IPS DF 4.7 (cell line): Measurements from ENCODE around the gene PTPN18.

Experiments used
- DNase-seq: peaks from one replicate; pipeline ENCODE4 v3.0.0-alpha.2; 2013; ENCODE audit warnings: low spot score; ENCODE audit errors: extremely low read depth

Gene PTPN18

DNA sequence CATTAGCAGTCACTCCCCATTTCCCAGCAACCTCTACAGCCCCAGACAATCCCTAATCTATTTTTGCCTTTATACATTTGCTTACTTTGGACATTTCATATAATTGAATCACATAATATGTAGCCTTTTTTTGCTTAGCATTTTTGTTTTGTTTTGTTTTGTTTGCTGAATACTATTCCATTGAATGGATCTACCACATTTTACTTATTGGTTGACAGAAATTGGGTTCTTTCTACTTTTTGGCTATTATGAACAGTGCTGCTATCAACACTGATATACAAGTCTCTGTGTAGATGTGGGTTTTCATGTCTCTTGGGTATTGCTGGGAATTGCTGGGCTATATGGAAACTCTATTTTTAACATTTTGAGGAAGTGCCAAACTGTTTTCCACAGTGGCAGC is 7.6 kb downstream of the PTPN18 start:
- DNase-seq = no peak

DNA sequence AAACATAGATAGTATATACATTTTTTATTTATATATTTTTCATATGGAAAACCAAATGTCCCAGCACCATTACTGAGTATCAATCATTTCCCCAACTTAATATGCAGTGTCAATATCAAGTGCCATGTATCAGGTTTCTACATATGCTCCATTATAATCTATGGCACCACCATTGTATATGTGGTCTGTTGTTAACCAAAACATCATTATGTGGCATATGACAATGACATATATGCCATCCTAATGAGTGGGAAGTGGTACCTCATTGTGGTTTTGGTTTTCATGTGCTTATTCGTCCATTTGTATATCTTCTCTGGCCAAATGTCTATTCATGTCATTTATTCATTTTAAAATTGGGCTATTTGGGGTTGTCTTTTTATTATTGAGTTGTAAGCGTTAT is 9.2 kb downstream of the PTPN18 start:
- DNase-seq = no peak

- DNase-seq = no peak
Measured at GRCh38 chr2:130365963-130366362, 10.1 kb downstream of the PTPN18 start.

GRCh38 chr2:130366720-130367119 is 10.9 kb downstream of the PTPN18 start:
- no peak for DNase-seq

- DNase-seq = no peak
Measured at GRCh38 chr2:130368786-130369185, 12.9 kb downstream of the PTPN18 start.

DNA sequence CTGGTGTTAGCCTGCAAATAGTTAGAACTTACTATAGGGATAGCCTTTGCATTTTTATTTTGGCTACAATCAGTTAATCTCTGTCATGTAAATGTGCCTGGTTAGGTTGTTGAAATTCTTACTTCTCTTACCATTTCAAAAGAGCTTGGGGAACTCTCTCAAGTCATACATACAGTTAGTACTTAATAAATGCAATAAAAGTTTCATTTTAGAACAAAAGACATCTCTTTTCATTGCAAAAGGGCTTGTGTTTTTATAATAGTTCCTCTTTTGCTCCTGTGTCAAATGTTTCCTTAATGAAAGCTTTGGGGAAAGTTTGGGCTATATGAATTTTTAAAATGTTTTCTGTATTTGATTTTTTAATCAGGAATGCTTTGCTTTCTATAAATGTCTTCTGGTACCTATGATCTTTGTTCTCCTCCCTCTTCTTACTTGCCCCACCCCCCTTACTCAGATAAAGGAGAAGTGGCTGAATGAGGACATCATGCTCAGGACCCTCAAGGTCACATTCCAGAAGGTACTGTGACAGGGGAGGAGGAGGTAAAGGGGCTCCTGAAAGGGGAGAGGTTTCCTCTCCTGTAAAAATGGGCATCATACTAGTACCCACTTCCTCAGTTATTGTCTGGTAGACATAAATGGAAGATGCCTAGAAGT is 13.6 kb downstream of the PTPN18 start:
- no peak for DNase-seq

- no peak for DNase-seq
Measured at GRCh38 chr2:130369965-130370341, 14.1 kb downstream of the PTPN18 start.

- DNase-seq = no peak
Measured at GRCh38 chr2:130370490-130370889, 14.6 kb downstream of the PTPN18 start.

DNA sequence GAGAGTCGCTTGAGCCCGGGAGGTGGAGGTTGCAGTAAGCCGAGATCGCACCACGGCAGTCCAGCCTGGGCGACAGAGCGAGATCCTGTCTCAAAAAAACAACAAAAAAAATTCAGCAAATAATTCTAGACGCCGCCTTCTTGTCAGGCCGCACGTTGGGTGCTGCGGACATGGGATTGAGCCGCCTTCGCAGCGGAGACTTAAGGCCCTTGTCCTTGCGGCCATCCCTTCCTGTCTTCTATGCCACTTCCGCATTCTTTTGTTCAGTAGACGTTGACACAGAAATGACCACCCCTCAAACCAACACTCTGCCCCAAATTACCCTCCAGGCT is 15.8 kb downstream of the PTPN18 start:
- no peak for DNase-seq

- DNase-seq = no peak
Measured at GRCh38 chr2:130372055-130372832, 16.4 kb downstream of the PTPN18 start.

DNA sequence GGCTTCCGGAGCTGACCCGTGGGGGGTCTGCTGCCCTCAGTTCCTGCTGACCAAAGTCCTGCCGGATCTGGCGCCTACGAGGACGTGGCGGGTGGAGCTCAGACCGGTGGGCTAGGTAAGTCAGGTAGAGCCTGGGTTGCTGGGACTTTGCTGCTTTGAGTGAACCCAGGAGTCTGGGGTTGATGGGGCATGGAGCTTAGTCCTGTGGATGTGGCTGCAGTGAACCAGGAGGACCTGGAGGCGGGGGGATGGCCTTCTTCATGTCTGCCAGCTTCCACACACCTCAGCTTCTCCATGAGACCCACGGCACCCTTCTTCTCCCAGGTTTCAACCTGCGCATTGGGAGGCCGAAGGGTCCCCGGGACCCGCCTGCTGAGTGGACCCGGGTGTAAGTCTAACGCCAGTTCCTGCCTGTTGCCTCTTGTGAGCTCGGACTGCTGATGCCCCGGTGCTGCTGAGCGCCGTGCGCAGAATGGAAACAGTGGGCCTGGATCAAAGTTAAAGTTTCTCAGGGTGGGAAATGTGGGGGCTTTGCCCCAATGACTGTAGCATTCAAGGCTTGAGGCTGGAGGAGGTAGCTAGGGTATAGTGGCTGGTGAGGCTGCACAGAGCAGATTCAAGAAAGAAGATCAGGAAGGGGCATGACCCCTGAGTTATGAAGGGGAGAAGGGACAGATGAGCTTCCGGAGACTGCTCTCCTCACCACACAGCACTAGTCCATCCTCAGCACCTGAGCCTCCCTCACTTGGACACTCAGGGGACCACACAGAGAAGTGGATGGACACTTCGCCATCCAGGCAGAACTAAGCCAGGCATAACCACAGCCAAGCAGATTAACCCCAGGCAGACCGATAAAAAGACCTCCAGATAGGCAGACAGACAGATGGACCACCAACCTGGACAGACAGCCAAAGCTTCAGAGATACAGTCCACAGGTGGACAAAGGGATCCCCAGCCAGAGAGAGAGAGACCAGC is 17.3 kb downstream of the PTPN18 start:
- DNase-seq = no peak

DNA sequence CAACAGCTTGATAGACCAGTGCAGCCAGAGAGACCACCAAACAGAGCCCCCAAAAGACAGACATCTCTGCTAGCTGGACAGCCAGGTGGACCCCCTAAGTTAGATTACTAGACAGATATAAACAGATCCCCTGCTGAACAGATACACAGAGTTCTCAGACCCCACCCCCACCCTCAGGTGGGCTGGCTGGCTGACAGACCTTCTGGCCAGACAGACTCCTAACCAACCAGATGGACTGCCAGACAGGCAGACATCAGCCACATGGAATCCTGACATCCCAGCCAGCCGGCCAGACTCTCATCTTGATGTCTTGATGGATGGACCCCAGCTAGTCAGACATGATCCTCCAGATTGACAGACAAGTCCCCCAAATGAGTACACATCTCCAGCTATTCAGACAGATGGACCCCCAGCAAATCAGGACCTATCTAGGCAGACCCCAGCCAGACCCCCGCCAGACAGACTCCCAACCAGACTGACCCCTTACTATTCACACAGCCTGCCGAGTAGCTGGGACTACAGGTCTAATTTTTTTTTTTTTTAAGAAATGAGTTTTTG is 18.0 kb downstream of the PTPN18 start:
- no peak for DNase-seq

DNA sequence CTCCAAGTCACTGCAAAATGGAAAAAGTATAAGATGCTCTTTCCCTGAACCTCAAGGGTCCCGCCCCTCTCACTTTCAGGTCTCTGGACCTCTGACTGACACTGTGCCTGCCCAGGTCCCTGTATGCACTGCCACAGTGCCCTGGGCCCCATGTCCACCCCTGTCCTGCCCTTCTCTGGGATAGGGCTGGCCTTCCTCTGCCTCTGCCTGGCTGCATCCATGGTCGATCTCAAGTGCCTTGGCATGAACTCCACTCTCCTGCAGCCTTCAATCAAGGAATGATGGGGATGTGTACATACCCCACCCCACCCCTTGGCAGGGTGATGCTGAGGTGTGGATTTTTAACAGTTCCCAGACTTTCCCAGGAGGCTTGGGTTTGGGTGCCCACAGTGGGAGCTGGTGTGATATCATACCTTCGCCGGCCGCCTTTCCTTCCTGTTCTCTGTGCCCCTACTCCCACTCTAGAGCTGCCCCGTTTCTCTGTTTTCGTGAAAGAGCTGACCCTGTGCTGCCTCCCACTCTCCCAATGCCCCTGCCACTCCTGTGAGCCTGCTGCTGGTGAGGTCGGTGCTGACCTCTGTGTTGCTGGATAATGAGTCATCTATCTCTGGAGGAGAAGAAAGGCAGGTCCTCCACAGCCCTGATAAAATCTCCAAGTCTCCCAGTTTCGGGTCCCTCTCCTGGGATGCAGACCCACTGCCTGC is 18.9 kb downstream of the PTPN18 start:
- DNase-seq = no peak

- DNase-seq = no peak
Measured at GRCh38 chr2:130375291-130376266, 19.7 kb downstream of the PTPN18 start.

- DNase-seq = no peak
Measured at GRCh38 chr2:130376433-130377293, 20.8 kb downstream of the PTPN18 start.

- DNase-seq = no peak
Measured at GRCh38 chr2:130377491-130377890, 21.6 kb downstream of the PTPN18 start.

GRCh38 chr2:130378206-130378897 is 22.5 kb downstream of the PTPN18 start:
- no peak for DNase-seq

- DNase-seq = no peak
Measured at GRCh38 chr2:130378898-130379214, 23.0 kb downstream of the PTPN18 start.
